ENCODE data around the gene ZFPM1.
"Not testable (repeated sequence)": the region's sequence is repeated elsewhere in the genome, so short reads cannot be mapped to it uniquely, and the experiment has no call there.

ZFPM1 gene

GRCh38 chr16:88480829-88481228, 27.7 kb downstream of the ZFPM1 start:
- no peak overlapping the region for H3K4me3 ChIP-seq (replicated peaks in 1 of 2; ENCODE audit: low read depth in 2 of 2, low read length in 2 of 2)
- TF ChIP-seq CTCF (IDR thresholded peaks at IDR 0.05; ENCODE audit: low read depth, low read length) = no peak
- no peak for DNase-seq (ENCODE audit: low read depth in 2 of 2)

- DNase-seq (ENCODE audit: low read depth in 2 of 2) = no peak
- H3K4me3 ChIP-seq (replicated peaks in 1 of 2; ENCODE audit: low read depth in 2 of 2, low read length in 2 of 2) = no peak overlapping the region
- no peak for TF ChIP-seq CTCF (IDR thresholded peaks at IDR 0.05; ENCODE audit: low read depth, low read length)
These were observed 28.8 kb downstream of the ZFPM1 start for GRCh38 chr16:88481851-88482250.

DNA sequence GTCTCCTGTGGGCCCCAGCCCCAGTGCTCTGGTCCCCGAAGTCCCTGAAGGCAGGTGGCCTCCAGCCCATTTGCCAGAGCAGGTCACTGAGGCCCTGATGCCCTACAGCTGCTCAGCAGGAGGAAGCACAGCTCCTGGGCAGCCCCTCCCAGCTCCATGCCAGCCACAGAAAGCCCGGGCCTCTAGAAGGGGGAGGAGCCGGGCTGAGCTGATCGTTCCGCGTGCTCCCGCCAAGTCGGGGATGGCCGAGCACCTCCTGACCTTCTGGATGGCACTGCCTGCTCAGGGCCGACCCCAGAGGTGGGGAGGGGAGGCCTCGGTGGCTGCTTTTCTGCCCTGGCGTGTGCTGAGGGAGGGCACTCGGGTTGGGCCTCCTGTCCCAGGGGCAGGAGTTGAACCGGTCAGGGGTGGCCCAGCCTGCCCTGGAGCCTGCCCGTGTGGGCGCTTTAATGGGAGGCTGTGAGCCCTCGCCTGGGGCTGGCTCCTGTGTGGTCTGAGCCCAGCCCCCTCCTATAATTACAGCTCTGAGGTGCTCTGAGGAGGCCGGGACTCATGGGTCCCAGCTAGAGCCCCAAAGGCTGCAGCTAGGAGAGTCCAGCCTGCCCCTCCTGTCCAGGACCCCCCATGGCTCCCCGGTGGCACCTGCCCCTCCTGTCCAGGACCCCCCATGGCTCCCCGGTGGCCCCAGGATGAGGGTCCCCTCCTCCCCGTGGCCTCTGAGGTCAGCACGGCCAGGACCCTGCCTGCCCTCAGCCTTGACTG, 29.7 kb downstream of the ZFPM1 start:
- no peak for DNase-seq (ENCODE audit: low read depth in 2 of 2)
- no peak for TF ChIP-seq CTCF (IDR thresholded peaks at IDR 0.05; ENCODE audit: low read depth, low read length)
- H3K4me3 ChIP-seq (replicated peaks in 1 of 2; ENCODE audit: low read depth in 2 of 2, low read length in 2 of 2) = no peak overlapping the region

- no peak overlapping the region for H3K4me3 ChIP-seq (replicated peaks in 1 of 2; ENCODE audit: low read depth in 2 of 2, low read length in 2 of 2)
- no peak for DNase-seq (ENCODE audit: low read depth in 2 of 2)
- TF ChIP-seq CTCF (IDR thresholded peaks at IDR 0.05; ENCODE audit: low read depth, low read length) = no peak
These were observed 30.2 kb downstream of the ZFPM1 start for GRCh38 chr16:88483392-88483641.

GRCh38 chr16:88484505-88485365, 31.7 kb downstream of the ZFPM1 start:
- no peak overlapping the region for H3K4me3 ChIP-seq (replicated peaks in 1 of 2; ENCODE audit: low read depth in 2 of 2, low read length in 2 of 2)
- no peak for DNase-seq (ENCODE audit: low read depth in 2 of 2)
- no peak for TF ChIP-seq CTCF (IDR thresholded peaks at IDR 0.05; ENCODE audit: low read depth, low read length)

DNA sequence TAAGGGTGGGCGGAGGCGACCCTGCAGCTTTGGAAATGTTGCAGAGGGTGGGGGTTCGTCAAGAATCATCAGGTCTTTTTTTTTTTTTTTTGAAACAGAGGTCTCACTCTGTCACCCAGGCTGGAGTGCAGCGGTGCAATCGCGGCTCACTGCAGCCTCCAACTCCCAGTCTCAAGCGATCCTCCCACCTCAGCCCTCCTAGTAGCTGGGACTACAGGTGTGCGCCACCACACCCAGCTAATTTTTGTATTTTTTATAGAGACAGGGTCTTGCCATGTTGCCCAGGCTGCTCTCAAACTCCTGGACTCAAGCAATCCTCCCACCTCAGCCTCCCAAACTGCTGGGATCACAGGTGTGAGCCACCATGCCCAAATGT, 32.3 kb downstream of the ZFPM1 start:
- DNase-seq (ENCODE audit: low read depth in 2 of 2); H3K4me3 ChIP-seq (replicated peaks in 1 of 2; ENCODE audit: low read depth in 2 of 2, low read length in 2 of 2): not testable (repeated sequence)

- no peak for DNase-seq (ENCODE audit: low read depth in 2 of 2)
- H3K4me3 ChIP-seq (replicated peaks in 1 of 2; ENCODE audit: low read depth in 2 of 2, low read length in 2 of 2) = no peak overlapping the region
- TF ChIP-seq CTCF (IDR thresholded peaks at IDR 0.05; ENCODE audit: low read depth, low read length) = no peak
These were observed 33.5 kb downstream of the ZFPM1 start for GRCh38 chr16:88486398-88487123.
